AG04449 (cell line): ENCODE measurements around the gene MFAP5.

ENCODE experiments used
- CTCF ChIA-PET: fragments of 350-600 bp; formaldehyde crosslinking; extraction: SDS; loops from one replicate; lab custom pipeline; 2021; ENCODE audit warnings: antibody characterized with exemption; lab: Yijun Ruan, JAX
- POLR2A ChIA-PET: fragments of 400-600, 350-600 bp; formaldehyde crosslinking; extraction: SDS; loops from one replicate; lab custom pipeline; 2020; ENCODE audit warnings: antibody characterized with exemption, inconsistent platforms; lab: Yijun Ruan, JAX
- DNase-seq: peaks from one replicate; pipeline ENCODE4 v3.0.0-alpha.2; 2010; ENCODE audit warnings: low read depth, low spot score
- H3K4me3 ChIP-seq: 2 replicates; pipeline ENCODE4 v1.5.1; 2011; ENCODE audit warnings: low read depth, mild to moderate bottlenecking, control low read depth, low read length
- TF ChIP-seq, protein P1 (sequence below): IDR thresholded peaks from one replicate; pipeline ENCODE4 v1.5.1; 2011; ENCODE audit warnings: mild to moderate bottlenecking, moderate library complexity, low read length, control low read depth, inconsistent platforms; ENCODE audit not compliant: insufficient read depth; ENCODE audit errors: missing control alignments

Gene MFAP5

DNA sequence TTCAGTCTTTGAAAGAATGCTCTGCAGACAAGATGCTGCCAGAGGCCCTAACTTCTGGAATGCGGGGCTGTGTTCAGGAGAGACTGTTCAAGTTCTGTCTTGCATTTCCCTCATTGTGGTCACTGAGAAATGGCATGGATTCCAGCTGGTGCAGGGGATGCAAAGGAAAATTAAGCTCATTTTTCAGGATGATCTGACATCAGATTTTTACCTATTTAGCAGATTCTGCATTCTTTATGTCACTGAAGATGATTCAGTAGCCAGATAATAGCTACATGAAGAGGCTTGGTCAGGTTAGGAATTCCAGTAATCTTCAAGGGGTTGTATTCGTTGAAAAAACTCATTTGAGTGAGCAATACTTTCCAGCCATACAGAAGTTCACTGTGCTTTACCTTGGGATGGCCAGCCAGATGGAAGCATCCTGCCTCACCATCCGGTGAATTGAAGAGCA, 16.1 kb upstream of the MFAP5 start:
- CTCF ChIA-PET: interaction anchor here (1.1 to 4.1 kb wide), 6 partner anchors 9 to 271 kb away, joined by 3 to 28 read pairs (median 6); partner anchors contain the start of gene M6PR
- DNase-seq: peak; percentile 51
- TF ChIP-seq, protein P1, sequence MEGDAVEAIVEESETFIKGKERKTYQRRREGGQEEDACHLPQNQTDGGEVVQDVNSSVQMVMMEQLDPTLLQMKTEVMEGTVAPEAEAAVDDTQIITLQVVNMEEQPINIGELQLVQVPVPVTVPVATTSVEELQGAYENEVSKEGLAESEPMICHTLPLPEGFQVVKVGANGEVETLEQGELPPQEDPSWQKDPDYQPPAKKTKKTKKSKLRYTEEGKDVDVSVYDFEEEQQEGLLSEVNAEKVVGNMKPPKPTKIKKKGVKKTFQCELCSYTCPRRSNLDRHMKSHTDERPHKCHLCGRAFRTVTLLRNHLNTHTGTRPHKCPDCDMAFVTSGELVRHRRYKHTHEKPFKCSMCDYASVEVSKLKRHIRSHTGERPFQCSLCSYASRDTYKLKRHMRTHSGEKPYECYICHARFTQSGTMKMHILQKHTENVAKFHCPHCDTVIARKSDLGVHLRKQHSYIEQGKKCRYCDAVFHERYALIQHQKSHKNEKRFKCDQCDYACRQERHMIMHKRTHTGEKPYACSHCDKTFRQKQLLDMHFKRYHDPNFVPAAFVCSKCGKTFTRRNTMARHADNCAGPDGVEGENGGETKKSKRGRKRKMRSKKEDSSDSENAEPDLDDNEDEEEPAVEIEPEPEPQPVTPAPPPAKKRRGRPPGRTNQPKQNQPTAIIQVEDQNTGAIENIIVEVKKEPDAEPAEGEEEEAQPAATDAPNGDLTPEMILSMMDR: no peak
- POLR2A ChIA-PET: interaction anchor here (1.0 to 1.2 kb wide), 3 partner anchors 9 to 20 kb away, joined by 5 to 8 read pairs (median 5); no protein-coding TSS in a partner anchor
- no peak overlapping the region for H3K4me3 ChIP-seq

DNA sequence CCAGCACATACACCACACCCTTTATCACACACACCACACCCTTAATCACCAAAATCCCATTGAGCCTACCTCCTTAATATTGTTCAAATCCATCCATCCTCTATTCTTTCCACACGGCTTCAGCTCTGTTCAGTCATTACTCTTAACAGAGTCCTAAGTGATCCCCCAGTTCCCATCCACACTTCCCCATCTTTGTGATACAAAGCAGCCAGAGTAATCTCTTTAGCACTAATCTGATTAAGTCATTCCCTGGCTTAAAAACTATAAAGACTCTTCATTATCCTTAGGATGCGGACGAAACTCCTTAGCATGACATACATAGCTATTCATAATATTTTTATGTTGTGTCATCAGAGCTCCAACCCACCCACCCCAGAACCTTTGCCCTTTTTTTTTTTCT, 14.7 kb upstream of the MFAP5 start:
- POLR2A ChIA-PET: no interaction called here
- CTCF ChIA-PET: interaction anchor here (0.9 to 4.1 kb wide), 8 partner anchors 8 to 213 kb away, joined by 3 to 28 read pairs (median 4); no protein-coding TSS in a partner anchor
- no peak for DNase-seq
- H3K4me3 ChIP-seq: no peak overlapping the region
- TF ChIP-seq, protein P1: no peak

DNA sequence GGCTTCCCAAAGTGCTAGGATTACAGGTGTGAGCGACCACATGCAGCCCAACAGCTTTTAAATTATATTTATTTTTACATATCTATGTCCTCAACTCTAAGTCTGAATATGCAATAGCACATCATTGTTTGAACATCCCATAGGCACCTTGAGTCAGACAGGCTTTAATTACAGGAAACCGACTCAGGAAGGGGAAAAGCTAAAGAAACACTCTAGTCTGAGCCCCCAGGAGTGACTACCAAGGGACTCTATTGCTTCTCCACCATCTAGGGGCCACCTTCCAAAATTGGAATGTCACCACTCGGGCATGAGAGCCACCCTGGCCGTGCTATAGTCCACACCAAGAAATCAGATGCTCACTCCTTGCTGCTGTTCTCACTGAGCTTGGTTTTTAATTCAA, 14.0 kb upstream of the MFAP5 start:
- POLR2A ChIA-PET: interaction anchor here (0.8 kb wide), 1 partner anchor 16 kb away, joined by 3 read pairs; no protein-coding TSS in a partner anchor
- no peak for DNase-seq
- CTCF ChIA-PET: interaction anchor here (0.6 to 4.1 kb wide), 10 partner anchors 8 to 213 kb away, joined by 3 to 28 read pairs (median 4); no protein-coding TSS in a partner anchor
- no peak overlapping the region for H3K4me3 ChIP-seq
- TF ChIP-seq, protein P1: no peak

DNA sequence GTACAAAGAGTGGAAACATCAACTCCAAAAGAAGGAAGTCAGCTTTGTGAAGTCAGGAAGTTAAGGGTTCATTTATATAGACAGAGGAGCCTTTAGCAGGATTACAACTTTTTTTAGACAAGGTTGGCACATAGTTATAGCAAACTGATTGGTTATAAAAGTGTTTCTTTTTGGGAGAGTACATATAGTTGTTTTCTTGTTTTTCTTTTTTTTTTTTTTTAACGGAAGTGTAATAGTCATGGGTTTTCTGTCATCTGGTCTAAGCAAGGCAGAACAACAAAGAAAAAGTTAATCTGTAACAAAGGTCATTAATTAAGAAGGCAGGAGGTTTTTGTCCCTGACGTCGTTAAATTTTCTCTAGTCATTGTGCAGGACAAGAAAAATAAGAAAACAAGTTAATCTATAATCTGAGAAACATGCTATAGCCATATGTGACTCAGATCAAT, 13.0 kb upstream of the MFAP5 start:
- DNase-seq: no peak
- H3K4me3 ChIP-seq: no peak overlapping the region
- TF ChIP-seq, protein P1: no peak
- POLR2A ChIA-PET: no interaction called here
- CTCF ChIA-PET: interaction anchor here (0.8 to 0.9 kb wide), 2 partner anchors 14 to 18 kb away, joined by 3 read pairs; no protein-coding TSS in a partner anchor

DNA sequence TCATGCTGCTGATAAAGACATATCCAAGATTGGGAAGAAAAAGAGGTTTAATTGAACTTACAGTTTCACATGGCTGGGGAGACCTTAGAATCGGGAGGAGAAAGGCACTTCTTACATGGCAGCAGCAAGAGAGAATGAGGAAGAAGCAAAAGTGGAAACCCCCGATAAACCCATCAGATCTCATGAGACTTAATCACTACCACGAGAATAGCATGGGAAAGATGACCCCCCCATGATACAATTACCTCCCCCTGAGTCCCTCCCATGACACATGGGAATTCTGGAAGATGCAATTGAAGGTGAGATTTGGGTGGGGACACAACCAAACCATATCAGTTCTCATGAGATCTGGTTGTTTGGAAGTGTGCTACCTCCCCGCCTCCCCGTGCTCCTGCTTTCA, 9.8 kb upstream of the MFAP5 start:
- CTCF ChIA-PET: no interaction called here
- POLR2A ChIA-PET: no interaction called here
- H3K4me3 ChIP-seq: no peak overlapping the region
- DNase-seq: no peak
- TF ChIP-seq, protein P1: no peak

DNA sequence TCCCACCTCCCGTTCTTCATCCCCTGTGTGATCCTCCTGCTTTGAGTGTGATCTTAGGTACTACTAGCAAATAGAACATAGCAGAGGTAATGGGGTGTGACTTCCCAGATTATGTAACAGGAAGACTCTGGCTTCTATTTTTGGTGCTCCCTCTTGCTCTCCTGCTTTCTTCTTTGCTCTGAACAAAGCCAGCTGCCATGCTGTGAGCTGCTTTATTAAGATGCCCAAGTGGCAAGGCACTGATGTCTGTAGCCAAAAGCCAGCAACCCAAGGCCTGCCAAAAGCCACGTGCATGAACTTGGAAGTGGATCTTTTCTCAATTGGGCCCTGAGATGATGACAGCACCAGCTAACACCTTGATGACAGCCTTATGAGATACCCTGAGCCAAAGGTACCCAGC, 5.8 kb upstream of the MFAP5 start:
- CTCF ChIA-PET: interaction anchor here (0.9 to 2.4 kb wide), 4 partner anchors 9 to 192 kb away, joined by 3 to 11 read pairs (median 6); no protein-coding TSS in a partner anchor
- DNase-seq: no peak
- TF ChIP-seq, protein P1: no peak

More for the DNA sequence above, 5.8 kb upstream of the MFAP5 start:
- no peak overlapping the region for H3K4me3 ChIP-seq
- POLR2A ChIA-PET: no interaction called here
